NB4 (cell line): ENCODE results near the gene USP44.
A peak's percentile ranks its signal among the peaks of the same experiment; 100 is the strongest.

Experiments
- DNase-seq: peaks from one replicate; pipeline ENCODE4 v3.0.0; 2010; ENCODE audit warnings: low read depth
- H3K4me3 ChIP-seq: one replicate; pipeline ENCODE4 v1.5.1; 2011; ENCODE audit warnings: mild to moderate bottlenecking, low read depth, low read length, moderate library complexity
- MAX ChIP-seq: IDR thresholded peaks from 2 replicates; pipeline ENCODE4 v1.6.1; 2011; ENCODE audit warnings: low read depth, low read length
- MYC ChIP-seq: IDR thresholded peaks from 2 replicates; pipeline ENCODE4 v1.6.1; 2011; ENCODE audit warnings: low read depth, low read length
- POLR2A ChIP-seq: IDR thresholded peaks from 2 replicates; pipeline ENCODE4 v1.6.1; 2011; ENCODE audit warnings: mild to moderate bottlenecking; ENCODE audit not compliant: insufficient read length; ENCODE audit errors: extremely low read depth
- TF ChIP-seq, protein P1 (sequence below): IDR thresholded peaks from one replicate; pipeline ENCODE4 v1.5.1; 2012; ENCODE audit warnings: low read depth, low read length

USP44 gene

DNA sequence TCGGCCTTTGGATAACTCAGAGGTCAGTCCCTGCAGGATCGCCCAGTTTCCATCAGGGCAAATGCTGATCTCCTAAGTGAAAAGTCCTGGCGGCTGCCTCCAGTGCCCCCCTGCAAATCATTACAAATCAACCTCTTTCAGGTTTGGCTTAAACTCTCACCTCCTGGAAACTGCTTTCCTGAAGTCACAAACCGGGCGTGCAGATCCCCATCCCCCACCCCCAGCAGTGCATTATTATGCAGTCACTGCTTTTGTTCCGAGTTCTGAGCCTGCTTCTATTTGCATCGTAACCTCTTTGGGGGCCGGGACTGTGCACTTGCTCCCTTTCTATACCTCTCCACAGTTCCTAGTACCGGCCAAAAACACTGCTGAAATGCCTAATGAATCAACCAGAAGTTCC is at the start of gene USP44:
USP44 (minus strand) TSS at position 172 of the 400 bp plus-strand sequence. CDS start 17,220 bp downstream, outside the sequence.
- TF ChIP-seq, protein P1, sequence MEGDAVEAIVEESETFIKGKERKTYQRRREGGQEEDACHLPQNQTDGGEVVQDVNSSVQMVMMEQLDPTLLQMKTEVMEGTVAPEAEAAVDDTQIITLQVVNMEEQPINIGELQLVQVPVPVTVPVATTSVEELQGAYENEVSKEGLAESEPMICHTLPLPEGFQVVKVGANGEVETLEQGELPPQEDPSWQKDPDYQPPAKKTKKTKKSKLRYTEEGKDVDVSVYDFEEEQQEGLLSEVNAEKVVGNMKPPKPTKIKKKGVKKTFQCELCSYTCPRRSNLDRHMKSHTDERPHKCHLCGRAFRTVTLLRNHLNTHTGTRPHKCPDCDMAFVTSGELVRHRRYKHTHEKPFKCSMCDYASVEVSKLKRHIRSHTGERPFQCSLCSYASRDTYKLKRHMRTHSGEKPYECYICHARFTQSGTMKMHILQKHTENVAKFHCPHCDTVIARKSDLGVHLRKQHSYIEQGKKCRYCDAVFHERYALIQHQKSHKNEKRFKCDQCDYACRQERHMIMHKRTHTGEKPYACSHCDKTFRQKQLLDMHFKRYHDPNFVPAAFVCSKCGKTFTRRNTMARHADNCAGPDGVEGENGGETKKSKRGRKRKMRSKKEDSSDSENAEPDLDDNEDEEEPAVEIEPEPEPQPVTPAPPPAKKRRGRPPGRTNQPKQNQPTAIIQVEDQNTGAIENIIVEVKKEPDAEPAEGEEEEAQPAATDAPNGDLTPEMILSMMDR, result no peak
- no peak for TF ChIP-seq POLR2A
- no peak for TF ChIP-seq MAX
- no peak for TF ChIP-seq MYC
- no peak within 1 kb of the TSS for H3K4me3 ChIP-seq
- DNase-seq, result no peak

DNA sequence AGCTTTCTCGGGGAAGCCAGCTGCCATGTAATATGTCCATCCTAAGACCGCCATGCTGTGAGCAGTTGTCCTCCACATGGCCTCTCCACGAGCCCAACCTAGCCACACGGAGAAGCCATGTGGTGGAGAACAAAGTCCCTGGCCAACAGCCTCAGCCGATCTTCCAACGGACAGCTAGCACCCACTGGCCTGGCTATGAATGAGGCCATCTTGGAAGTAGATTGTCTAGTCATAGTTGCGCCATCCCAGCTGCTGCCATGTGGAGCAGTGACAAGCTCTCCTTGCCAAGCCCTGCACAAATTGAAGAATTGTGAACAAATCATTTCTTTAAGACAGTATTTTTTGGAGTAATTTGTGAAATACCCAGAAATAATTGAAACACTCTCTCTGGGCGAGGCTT is 49.3 kb upstream of the USP44 start:
- TF ChIP-seq MAX (no peak), MYC (no peak), POLR2A (no peak)
- TF ChIP-seq, protein P1, result no peak
- H3K4me3 ChIP-seq, result no peak overlapping the region
- peak; percentile 14 for DNase-seq

DNA sequence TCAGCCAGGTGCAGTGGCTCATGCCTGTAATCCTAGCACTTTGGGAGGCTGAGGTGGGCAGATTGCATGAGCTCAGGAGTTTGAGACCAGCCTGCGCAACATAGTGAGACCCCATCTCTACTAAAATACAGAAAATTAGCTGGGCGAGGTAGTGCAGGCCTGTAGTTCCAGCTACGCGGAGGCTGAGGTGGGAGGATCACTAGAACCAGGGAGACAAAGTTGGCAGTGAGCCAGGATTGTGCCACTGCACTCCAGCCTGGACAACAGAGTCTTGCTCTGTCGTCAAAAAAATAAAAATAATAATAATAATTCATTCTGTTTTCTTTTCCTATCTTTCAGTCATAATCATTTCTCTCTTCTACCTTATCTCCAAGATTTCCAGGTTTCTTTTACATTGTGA is 48.6 kb upstream of the USP44 start:
- DNase-seq, result no peak
- no peak overlapping the region for H3K4me3 ChIP-seq
- TF ChIP-seq POLR2A (no peak), MAX (no peak)
- TF ChIP-seq, protein P1, result no peak

DNA sequence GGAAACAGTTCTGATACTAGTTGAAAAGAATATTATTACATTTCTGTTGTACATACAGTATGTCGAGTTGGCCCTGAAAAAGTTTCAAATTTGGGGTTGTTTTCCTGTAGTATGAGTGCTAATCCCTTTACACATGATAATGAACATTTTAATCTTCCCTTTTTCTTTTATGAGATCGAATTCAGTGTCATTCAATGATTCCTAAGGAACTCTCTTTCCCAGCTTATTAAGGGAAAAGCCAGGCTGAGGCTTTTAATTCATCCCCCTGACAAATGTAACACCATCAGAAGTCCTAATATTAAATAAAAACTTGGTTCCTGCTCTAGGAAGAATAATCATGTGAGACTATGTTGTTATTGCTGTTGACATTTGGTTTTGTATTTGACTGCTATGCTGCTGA is 42.9 kb upstream of the USP44 start:
- TF ChIP-seq POLR2A, result no peak
- no peak for TF ChIP-seq MAX
- TF ChIP-seq, protein P1, result no peak
- TF ChIP-seq MYC, result no peak
- no peak for DNase-seq
- no peak overlapping the region for H3K4me3 ChIP-seq

DNA sequence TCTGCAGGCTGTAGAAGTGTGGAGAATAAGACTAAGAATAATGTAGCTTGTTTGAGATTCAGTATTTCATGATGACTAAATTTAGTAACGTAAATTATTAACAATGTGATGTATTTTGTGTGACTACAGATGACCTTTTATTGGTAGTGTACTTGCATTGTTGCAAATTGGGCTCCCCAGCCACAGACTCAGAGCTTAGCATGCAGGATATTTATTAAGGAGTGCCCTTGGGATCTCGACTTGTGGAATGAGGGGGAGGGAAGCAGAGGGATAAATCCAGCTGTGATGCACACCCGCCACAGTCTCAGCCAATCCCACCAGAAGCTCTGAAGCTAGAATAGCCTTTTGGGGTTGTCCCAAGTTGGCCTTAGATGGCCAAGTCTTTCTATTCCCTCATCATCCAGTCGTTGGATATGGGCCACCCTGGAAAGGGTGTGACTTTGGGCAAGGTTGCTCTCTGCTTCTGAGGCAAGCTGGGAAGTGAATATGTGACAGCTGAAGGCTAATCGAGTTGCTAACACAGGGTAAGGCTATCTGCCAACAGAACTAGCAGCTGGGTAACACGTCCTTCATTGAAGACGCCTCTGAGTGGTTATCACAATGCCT is 42.1 kb upstream of the USP44 start:
- TF ChIP-seq, protein P1, result no peak
- TF ChIP-seq MAX, result no peak
- no peak for TF ChIP-seq POLR2A
- no peak for TF ChIP-seq MYC
- DNase-seq, result no peak
- H3K4me3 ChIP-seq, result no peak overlapping the region
